NK-92 (cell line): ENCODE results near the gene SLC24A1.
"Not testable (repeated sequence)": the region's sequence is repeated elsewhere in the genome, so short reads cannot be mapped to it uniquely, and the experiment has no call there.

Source experiments
- DNase-seq: peaks from one replicate; lab custom pipeline; 2025; ENCODE audit not compliant: unreplicated experiment; lab: John Stamatoyannopoulos, UW

Gene SLC24A1

DNA sequence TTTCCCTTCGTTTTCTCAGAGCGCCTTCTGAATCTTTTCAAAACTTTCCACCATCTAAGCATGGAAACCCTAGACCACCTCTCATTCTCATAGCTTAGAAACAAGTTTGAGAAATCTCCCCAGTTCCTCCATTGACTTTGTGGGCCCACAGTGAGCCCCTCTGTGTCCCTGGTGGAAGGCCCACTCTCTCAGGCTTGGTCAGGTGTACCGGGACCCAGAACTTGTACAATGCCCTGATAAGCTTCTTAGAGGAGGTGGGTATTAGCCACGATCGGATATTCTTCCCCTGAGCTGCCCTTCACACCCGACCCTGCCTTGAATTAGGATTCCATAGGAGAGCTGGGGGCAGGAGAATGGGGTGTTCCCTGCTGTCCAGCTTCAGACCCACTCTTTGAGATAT is at the start of gene SLC24A1:
Gene SLC24A1 (plus strand): TSS at position 301 of the 400 bp plus-strand sequence. CDS start 2,143 bp downstream, outside the sequence.
- DNase-seq: no peak

GRCh38 chr15:65571971-65572370 is 49.8 kb upstream of the SLC24A1 start:
- DNase-seq: no peak

DNA sequence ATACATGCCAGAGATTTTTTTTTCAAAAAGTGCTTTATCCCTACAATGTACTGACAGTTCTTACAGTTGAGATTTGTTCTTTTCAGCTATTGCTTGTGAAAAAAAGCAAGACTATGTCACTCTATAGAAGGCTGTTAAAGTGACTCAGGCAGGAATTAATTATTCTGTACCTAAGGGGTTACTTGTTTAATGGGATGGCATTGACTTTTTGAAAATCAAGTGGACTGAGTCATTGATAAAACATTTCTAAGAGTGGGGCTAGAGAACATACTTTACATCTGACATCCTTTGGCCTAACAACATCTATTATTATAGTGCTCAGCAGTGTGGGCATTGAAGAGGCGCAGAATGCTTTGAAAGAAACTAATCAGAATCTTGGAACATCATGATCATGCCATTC is 45.1 kb upstream of the SLC24A1 start:
- no peak for DNase-seq

GRCh38 chr15:65577129-65577996 is 44.4 kb upstream of the SLC24A1 start:
- DNase-seq: no peak

DNA sequence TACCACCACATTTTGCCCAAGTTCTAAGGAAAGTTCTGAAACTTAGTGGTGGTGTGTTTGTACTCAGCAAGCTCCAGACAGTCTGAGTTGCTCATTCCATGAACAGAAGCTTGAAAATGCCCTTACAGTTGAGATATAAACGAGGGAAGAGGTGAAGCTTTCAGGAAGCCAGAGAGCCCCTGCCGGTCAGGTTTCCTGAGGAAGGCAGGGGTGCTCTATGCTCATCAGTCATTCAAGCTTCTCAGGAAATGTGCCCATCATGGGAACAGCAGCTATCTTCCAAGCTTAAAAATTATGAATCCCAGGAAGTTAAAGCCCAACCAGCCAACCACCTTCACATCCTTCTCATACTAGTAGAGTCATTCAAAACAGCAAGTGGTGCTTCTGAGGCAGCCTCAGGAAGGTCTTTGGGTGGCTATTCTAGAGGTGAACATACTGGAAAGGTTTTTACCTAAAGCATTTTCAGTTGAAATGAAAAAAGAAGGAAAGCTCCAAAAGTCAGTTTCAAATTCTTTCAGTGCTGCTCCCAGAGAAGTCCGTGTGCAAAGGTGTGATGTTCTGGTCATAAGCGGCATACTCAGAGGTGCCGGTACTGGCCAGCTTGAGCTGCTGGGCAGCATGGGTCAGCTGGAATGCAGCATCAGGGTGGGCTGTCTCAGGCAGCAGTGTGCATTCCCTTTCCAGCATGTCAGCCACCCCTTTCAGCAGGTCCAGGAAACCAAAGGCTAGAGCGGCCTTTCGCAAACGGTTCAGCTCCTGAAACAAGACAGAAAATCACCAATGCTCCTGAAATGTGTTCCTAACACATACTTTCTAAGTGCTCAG is 42.6 kb upstream of the SLC24A1 start:
- DNase-seq: no peak

- no peak for DNase-seq
Observed at GRCh38 chr15:65579762-65580161, 42.0 kb upstream of the SLC24A1 start.

GRCh38 chr15:65580287-65580686 is 41.5 kb upstream of the SLC24A1 start:
- DNase-seq: no peak

DNA sequence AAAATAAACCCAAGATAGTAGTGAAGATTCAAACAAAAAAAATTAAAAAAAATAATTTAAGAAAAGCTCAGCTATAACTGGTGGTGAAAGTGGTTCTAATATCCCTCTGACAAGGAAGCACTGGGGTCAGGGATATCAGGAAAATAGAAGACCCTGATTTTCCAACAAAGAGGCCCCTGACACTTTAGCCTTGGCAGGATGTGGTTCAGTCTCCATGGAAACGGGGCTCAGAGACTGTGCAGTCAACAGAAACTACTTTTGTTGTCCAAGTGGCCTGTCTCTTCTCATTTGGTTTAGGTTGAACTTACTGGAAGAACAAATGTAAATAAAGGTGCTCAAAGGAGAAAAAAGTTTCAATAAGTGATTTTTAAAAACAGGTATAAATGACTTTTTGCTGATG is 38.0 kb upstream of the SLC24A1 start:
- DNase-seq: no peak

DNA sequence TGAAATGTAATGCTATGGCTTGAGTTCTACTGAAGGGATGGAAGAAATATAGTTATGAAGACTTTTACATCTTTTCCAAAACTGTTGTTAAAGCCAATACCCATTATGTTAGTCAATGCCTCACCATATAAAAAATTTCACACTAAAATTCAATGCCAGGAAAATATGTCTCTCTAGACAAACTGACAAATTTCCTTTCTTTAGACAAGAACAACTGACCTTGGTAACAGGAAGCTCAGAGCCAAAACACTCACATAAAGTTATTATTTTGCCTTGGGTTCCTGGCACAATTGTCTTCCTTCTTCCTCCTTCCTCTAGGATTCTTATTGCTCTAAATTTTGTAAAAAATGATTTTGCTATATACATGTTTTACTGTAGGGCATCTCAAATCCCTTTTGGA is 37.5 kb upstream of the SLC24A1 start:
- no peak for DNase-seq

- DNase-seq: no peak
Observed at GRCh38 chr15:65587094-65587493, 34.6 kb upstream of the SLC24A1 start.

DNA sequence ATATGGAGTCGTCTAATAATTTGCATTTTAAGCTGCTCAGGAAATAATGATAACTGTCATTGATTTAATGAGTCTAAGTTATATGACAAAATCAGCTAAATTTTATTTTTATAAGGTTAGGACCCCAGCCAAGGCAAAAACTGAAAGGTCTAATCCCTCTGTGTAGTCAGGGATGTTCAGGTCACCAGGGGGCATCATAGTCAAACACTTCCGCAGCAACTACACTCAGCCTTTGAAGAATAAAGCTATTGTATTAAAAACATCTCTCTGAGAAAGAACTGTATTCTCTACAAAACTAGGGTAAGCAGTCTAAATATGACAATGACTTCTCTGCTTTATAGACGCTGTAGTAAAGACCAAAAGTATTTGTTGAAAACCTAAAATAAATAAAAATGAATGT is 25.8 kb upstream of the SLC24A1 start:
- no peak for DNase-seq

DNA sequence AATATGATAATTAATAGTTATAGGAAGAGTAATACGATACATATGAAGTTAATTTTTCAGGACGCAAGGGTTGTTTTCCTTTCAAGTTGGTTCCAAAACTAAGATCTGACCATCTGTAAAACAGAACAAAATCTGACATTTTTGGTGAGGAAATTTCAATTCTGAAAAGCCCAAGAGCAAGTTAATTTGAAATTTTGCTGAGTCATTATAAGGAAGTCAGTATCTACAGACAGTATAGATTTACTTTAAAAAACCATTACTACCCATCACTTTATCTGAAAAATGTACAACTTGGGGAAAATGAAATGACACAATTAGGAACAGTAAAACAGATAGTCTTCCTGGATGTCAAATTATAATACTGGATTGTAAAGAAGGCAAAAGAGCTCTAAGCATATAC is 23.3 kb upstream of the SLC24A1 start:
- no peak for DNase-seq

GRCh38 chr15:65599677-65600076 is 22.1 kb upstream of the SLC24A1 start:
- DNase-seq: no peak

- no peak for DNase-seq
Observed at GRCh38 chr15:65603134-65603533, 18.6 kb upstream of the SLC24A1 start.

DNA sequence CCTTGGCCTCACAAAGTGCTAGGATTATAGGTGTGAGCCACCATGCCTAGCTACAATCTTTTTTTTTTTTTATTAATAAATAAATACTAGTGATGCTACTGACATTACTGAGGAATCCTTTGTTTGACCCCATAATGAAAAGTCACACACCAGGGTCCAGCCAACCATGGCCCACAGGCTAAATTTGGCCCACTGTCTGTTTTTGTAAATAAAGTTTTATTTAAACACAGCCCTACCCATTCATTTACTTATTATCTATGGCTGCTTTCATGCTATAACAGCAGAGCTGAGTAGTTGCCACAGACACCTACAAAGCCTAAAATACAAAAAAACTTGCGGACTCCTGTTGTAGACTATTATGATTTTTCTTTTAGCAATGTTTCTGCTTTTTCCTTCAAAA is 18.2 kb upstream of the SLC24A1 start:
- no peak for DNase-seq

- peak; percentile 47 for DNase-seq
Observed at GRCh38 chr15:65610871-65611718, 10.6 kb upstream of the SLC24A1 start, which contains the start of gene INTS14. Gene INTS14 (minus strand): TSS chr15:65611131. CDS start chr15:65607380, 3,751 bp downstream.

DNA sequence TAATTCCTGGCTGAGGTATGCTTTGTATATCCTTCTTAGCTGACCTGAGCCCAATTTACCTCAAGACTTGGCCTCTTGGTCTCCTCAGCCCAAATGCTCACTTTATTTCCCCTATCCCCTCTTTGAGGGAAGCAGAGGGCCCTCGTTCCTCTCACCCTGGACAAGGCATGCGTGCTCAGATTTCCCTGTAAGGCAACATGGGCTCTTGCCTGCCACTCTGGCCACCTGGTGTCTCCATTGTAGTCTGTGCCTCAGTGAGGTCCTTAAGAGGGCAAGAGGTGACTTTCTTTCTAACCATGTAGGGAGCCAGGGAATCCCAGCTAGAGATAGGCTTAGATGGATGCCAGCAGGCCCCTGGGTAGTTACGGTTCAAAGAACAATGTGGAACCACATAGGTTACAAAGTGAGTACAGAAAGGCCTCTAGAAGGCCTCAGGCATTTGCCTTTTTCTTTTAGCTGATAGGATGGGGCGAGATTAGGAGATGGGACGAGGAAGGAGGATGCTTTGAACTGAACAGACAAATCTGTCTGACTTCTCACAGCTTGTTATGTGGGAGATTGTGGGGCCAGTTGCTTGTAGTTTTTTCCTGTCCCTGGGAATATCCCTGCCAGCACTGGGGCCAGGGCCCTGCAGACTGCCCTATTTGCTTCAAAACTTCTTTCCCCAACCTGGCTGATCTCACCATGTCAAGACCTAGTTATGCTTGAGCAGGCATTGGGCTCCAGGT is 9.7 kb upstream of the SLC24A1 start:
- no peak for DNase-seq

DNA sequence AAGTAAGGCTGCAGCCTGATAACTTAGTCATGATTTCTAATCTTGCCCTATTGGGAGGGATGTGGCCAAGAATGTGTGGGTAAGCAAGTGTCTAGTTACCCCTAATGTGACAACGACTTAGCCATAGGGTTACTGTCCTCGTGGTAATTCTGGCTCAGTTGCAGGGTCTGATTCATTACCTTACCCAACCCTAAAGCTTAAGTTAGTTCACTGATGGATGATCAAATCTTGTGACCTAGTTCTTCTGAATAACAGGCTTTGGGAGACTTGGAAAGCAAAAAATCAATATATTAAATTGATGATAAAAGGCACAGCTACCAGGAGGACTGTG is 9.2 kb upstream of the SLC24A1 start:
- DNase-seq: no peak

GRCh38 chr15:65612949-65613744 is 8.6 kb upstream of the SLC24A1 start:
- no peak for DNase-seq

- DNase-seq: not testable (repeated sequence)
Observed at GRCh38 chr15:65615887-65616286, 5.9 kb upstream of the SLC24A1 start.
